Renal cortical epithelial cell (primary cell): Measurements from ENCODE around the gene FITM1. TPM values are rescaled to one million over a fixed set of nuclear protein-coding genes. Genes with fewer than 3 reads are reported as not detected.

Source experiments
- total RNA-seq: library from RNA; depleted of rRNA; stranded (reverse); fragments of >200 nt; gene quantifications from 2 replicates; pipeline ENCODE4 v1.2.3, GENCODE V29; 2014

Gene FITM1
- total RNA-seq, 1 donor from 2014 or later: 0.25 TPM

Other genes starting within 250 kb of the FITM1 start
- gene DHRS4, start 176.9 kb upstream of the FITM1 start, total RNA-seq: 31.3 and 34.6 TPM in 2 replicates
- 8.3 and 9.4 TPM in 2 replicates for gene DHRS4L2, start 141.7 kb upstream of the FITM1 start, total RNA-seq
- gene CARMIL3, start 78.7 kb upstream of the FITM1 start, total RNA-seq: 0.10 TPM in 1 of 2 replicates, not detected in the other
- not detected in 2 replicates for gene CPNE6, start 59.1 kb upstream of the FITM1 start, total RNA-seq
- gene PCK2, start 36.3 kb upstream of the FITM1 start, total RNA-seq: 18.5 and 28.0 TPM in 2 replicates
- gene DCAF11, start 15.9 kb upstream of the FITM1 start, total RNA-seq: 73.8 and 112 TPM in 2 replicates
- 1.6 and 2.4 TPM in 2 replicates for gene NRL, start 15.7 kb upstream of the FITM1 start, total RNA-seq
- 209 and 265 TPM in 2 replicates for gene PSME1, start 5.5 kb downstream of the FITM1 start, total RNA-seq
- gene EMC9, start 10.9 kb downstream of the FITM1 start, total RNA-seq: 10.1 and 20.7 TPM in 2 replicates
- gene PSME2, start 16.0 kb downstream of the FITM1 start, total RNA-seq: 69.3 and 258 TPM in 2 replicates
- 52.1 and 52.6 TPM in 2 replicates for gene RNF31, start 16.8 kb downstream of the FITM1 start, total RNA-seq
- 78.3 and 87.7 TPM in 2 replicates for gene IRF9, start 30.6 kb downstream of the FITM1 start, total RNA-seq
- gene REC8, start 41.4 kb downstream of the FITM1 start, total RNA-seq: 13.4 and 43.3 TPM in 2 replicates
- gene IPO4, start 58.2 kb downstream of the FITM1 start, total RNA-seq: 47.4 and 76.0 TPM in 2 replicates
- gene TM9SF1, start 64.8 kb downstream of the FITM1 start, total RNA-seq: 75.4 and 153 TPM in 2 replicates
- gene TSSK4, start 75.0 kb downstream of the FITM1 start, total RNA-seq: 0.05 TPM in 1 of 2 replicates, not detected in the other
- 38.4 and 65.1 TPM in 2 replicates for gene CHMP4A, start 82.8 kb downstream of the FITM1 start, total RNA-seq
- gene MDP1, start 85.4 kb downstream of the FITM1 start, total RNA-seq: 10.0 and 10.2 TPM in 2 replicates
- 146 and 185 TPM in 2 replicates for gene NEDD8, start 101.7 kb downstream of the FITM1 start, total RNA-seq
- gene GMPR2, start 102.3 kb downstream of the FITM1 start, total RNA-seq: 96.7 and 106 TPM in 2 replicates
- gene TINF2, start 112.0 kb downstream of the FITM1 start, total RNA-seq: 46.8 and 75.5 TPM in 2 replicates
- 0.45 and 1.6 TPM in 2 replicates for gene TGM1, start 132.5 kb downstream of the FITM1 start, total RNA-seq
- gene RABGGTA, start 140.9 kb downstream of the FITM1 start, total RNA-seq: 25.2 and 29.7 TPM in 2 replicates
- gene DHRS1, start 169.1 kb downstream of the FITM1 start, total RNA-seq: 18.3 and 29.9 TPM in 2 replicates
- gene NOP9, start 169.2 kb downstream of the FITM1 start, total RNA-seq: 23.2 and 32.3 TPM in 2 replicates
- gene CIDEB, start 177.3 kb downstream of the FITM1 start, total RNA-seq: 0.87 and 2.8 TPM in 2 replicates
- gene LTB4R2, start 179.5 kb downstream of the FITM1 start, total RNA-seq: 1.9 and 3.6 TPM in 2 replicates
- 0.17 and 1.3 TPM in 2 replicates for gene LTB4R, start 180.8 kb downstream of the FITM1 start, total RNA-seq
- gene ADCY4, start 204.4 kb downstream of the FITM1 start, total RNA-seq: 0.40 and 2.6 TPM in 2 replicates
- 1.8 and 9.7 TPM in 2 replicates for gene RIPK3, start 209.3 kb downstream of the FITM1 start, total RNA-seq
- gene NFATC4, start 237.5 kb downstream of the FITM1 start, total RNA-seq: 5.6 and 6.7 TPM in 2 replicates